ENCODE data around the gene GLS.
A peak's percentile ranks its signal among the peaks of the same experiment; 100 is the strongest.

GLS gene

DNA sequence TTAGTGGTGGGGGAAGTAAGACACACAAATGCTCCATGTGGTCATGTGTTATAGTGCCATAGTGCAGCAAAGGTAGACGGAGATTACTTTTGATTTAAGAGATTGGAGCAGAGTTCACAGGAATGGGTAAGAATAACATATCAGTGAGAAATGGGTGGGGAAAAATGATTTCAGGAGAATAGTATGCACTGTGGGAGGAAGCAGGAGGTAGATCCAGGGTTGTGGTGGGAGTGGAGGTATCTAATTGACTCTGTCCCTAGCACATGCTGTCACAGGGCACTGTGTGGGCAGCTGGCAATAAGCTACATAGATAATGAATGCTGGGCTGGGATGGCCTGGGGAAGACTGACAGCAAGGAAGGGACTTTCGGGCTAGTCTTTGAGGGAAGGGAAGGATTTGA is 68.0 kb downstream of the GLS start:
- no peak overlapping the region for H3K4me3 ChIP-seq (ENCODE audit: low read length, poor library complexity, severe bottlenecking)
- no peaks in the 10 kb centered on the region for H3K9me2 ChIP-seq (replicated peaks; ENCODE audit: low read depth, low read length)
- H2AFZ ChIP-seq (ENCODE audit: low read length): no peak overlapping the region
- H3K36me3 ChIP-seq (ENCODE audit: insufficient read depth, low read length): no peaks in the 10 kb centered on the region
- no peaks in the 10 kb centered on the region for H3K9me3 ChIP-seq (ENCODE audit: insufficient read depth, low read depth, low read length)
- no peaks in the 10 kb centered on the region for H3K27me3 ChIP-seq (ENCODE audit: insufficient read depth, low read length, poor library complexity, severe bottlenecking)
- TF ChIP-seq EZH2phosphoT487 (IDR thresholded peaks at IDR 0.05; ENCODE audit: borderline replicate concordance): no peak
- TF ChIP-seq, protein P1, sequence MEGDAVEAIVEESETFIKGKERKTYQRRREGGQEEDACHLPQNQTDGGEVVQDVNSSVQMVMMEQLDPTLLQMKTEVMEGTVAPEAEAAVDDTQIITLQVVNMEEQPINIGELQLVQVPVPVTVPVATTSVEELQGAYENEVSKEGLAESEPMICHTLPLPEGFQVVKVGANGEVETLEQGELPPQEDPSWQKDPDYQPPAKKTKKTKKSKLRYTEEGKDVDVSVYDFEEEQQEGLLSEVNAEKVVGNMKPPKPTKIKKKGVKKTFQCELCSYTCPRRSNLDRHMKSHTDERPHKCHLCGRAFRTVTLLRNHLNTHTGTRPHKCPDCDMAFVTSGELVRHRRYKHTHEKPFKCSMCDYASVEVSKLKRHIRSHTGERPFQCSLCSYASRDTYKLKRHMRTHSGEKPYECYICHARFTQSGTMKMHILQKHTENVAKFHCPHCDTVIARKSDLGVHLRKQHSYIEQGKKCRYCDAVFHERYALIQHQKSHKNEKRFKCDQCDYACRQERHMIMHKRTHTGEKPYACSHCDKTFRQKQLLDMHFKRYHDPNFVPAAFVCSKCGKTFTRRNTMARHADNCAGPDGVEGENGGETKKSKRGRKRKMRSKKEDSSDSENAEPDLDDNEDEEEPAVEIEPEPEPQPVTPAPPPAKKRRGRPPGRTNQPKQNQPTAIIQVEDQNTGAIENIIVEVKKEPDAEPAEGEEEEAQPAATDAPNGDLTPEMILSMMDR (conservative IDR thresholded peaks at IDR 0.05; ENCODE audit: low read length): no peak
- H3K9ac ChIP-seq (ENCODE audit: low read depth, low read length, poor library complexity, severe bottlenecking): no peak overlapping the region
- H3K4me2 ChIP-seq (ENCODE audit: low read depth, low read length, poor library complexity, severe bottlenecking): peak overlapping the region; percentile 61
- H3F3A ChIP-seq (ENCODE audit: low read depth): 0 out of 2 replicates have a peak, but pooled peaks cover 4% of the 10 kb centered on the region
- H3K79me2 ChIP-seq (ENCODE audit: insufficient read depth, low read length): no peaks in the 10 kb centered on the region
- H4K20me1 ChIP-seq (ENCODE audit: insufficient read depth, low read length, poor library complexity, severe bottlenecking): no peaks in the 10 kb centered on the region
- peaks cover 26% of the 10 kb centered on the region for H3K4me1 ChIP-seq (ENCODE audit: insufficient read depth, low read length, poor library complexity, severe bottlenecking)

DNA sequence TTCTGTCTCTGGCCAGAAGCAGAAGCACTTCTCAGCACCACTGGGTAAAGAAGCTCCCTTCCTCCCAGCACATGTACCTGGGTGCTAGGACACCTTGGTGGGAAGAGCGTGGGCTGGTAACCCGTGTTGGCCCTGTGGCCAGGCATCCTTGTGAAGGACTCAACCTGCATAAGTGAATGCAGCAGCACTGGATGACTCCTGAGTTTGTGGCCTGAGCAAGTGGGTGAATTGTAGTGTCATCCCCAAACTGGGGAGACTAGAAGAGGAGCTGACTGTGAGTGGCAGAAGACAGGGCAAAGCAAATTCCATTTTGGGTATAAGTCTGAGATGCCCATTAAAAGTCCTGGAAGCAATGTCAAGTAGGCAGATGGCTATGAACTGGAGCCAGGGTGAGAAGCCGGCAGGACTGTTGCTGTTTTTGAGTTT is 70.0 kb downstream of the GLS start:
- peaks cover 26% of the 10 kb centered on the region for H3K4me1 ChIP-seq (ENCODE audit: insufficient read depth, low read length, poor library complexity, severe bottlenecking)
- TF ChIP-seq, protein P1 (conservative IDR thresholded peaks at IDR 0.05; ENCODE audit: low read length): no peak
- TF ChIP-seq EZH2phosphoT487 (IDR thresholded peaks at IDR 0.05; ENCODE audit: borderline replicate concordance): no peak
- no peaks in the 10 kb centered on the region for H3K36me3 ChIP-seq (ENCODE audit: insufficient read depth, low read length)

DNA sequence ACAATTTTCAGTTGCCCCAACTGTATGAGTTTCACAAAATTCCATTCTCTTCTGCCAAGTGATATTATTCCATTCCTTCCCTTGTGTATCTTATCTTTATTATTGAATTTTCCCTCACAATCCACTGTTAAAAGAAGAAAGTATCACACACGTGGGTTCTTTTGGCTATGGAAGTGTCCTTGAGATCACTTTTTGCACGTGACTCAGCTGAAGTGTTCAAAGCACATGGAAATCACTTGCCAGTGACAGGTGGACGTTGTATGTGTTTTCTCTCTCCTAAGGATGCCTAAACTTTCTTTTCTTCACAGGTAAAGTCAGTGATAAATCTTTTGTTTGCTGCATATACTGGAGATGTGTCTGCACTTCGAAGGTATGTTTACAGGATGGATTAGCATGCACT is 72.6 kb downstream of the GLS start:
- Histone ChIP-seq H4K20me1 (ENCODE audit: insufficient read depth, low read length, poor library complexity, severe bottlenecking) (no peaks in the 10 kb centered on the region), H3K4me1 (ENCODE audit: insufficient read depth, low read length, poor library complexity, severe bottlenecking) (peaks cover 8% of the 10 kb centered on the region), H3F3A (ENCODE audit: low read depth) (no peaks in the 10 kb centered on the region; the same call in 1 of the 2 replicates), H3K9me3 (ENCODE audit: insufficient read depth, low read depth, low read length) (no peaks in the 10 kb centered on the region), H3K9ac (ENCODE audit: low read depth, low read length, poor library complexity, severe bottlenecking) (no peak overlapping the region), H3K4me2 (ENCODE audit: low read depth, low read length, poor library complexity, severe bottlenecking) (no peak overlapping the region), H3K36me3 (ENCODE audit: insufficient read depth, low read length) (no peaks in the 10 kb centered on the region), H3K4me3 (ENCODE audit: low read length, poor library complexity, severe bottlenecking) (no peak overlapping the region), H3K79me2 (ENCODE audit: insufficient read depth, low read length) (no peaks in the 10 kb centered on the region), H3K27me3 (ENCODE audit: insufficient read depth, low read length, poor library complexity, severe bottlenecking) (no peaks in the 10 kb centered on the region), H2AFZ (ENCODE audit: low read length) (no peak overlapping the region), H3K9me2 (replicated peaks; ENCODE audit: low read depth, low read length) (no peaks in the 10 kb centered on the region)
- TF ChIP-seq EZH2phosphoT487 (IDR thresholded peaks at IDR 0.05; ENCODE audit: borderline replicate concordance): no peak
- TF ChIP-seq, protein P1 (conservative IDR thresholded peaks at IDR 0.05; ENCODE audit: low read length): no peak

More for the DNA sequence above, 70.0 kb downstream of the GLS start:
- Histone ChIP-seq H3K9ac (ENCODE audit: low read depth, low read length, poor library complexity, severe bottlenecking) (no peak overlapping the region), H3K79me2 (ENCODE audit: insufficient read depth, low read length) (no peaks in the 10 kb centered on the region), H3F3A (ENCODE audit: low read depth) (no peaks in the 10 kb centered on the region; the same call in 1 of the 2 replicates), H3K4me3 (ENCODE audit: low read length, poor library complexity, severe bottlenecking) (no peak overlapping the region), H3K9me2 (replicated peaks; ENCODE audit: low read depth, low read length) (no peaks in the 10 kb centered on the region), H3K9me3 (ENCODE audit: insufficient read depth, low read depth, low read length) (no peaks in the 10 kb centered on the region), H3K4me2 (ENCODE audit: low read depth, low read length, poor library complexity, severe bottlenecking) (no peak overlapping the region), H2AFZ (ENCODE audit: low read length) (no peak overlapping the region), H3K27me3 (ENCODE audit: insufficient read depth, low read length, poor library complexity, severe bottlenecking) (no peaks in the 10 kb centered on the region), H4K20me1 (ENCODE audit: insufficient read depth, low read length, poor library complexity, severe bottlenecking) (no peaks in the 10 kb centered on the region)

Data from Loucy (cell line).